Measurements from ENCODE around the gene ADPRHL1. TPM values are rescaled to one million over a fixed set of nuclear protein-coding genes. Genes with fewer than 3 reads are reported as not detected.
A peak's percentile ranks its signal among the peaks of the same experiment; 100 is the strongest.

ADPRHL1 gene
- total RNA-seq (2014; rRNA removed; shearing (Covaris generic)) = 0.76 and 1.4 TPM in 2 replicates

GRCh38 chr13:113452942-113453901 is at the start of gene ADPRHL1:
Gene ADPRHL1, minus strand, starts transcription at chr13:113453488. Its CDS starts 51 bp downstream, at chr13:113453437.
- DNase-seq (ENCODE audit: low read depth) = no peak

- no peak for DNase-seq (ENCODE audit: low read depth)
These were observed 49.4 kb upstream of the ADPRHL1 start for GRCh38 chr13:113502686-113503085.

GRCh38 chr13:113500530-113501265 is 47.4 kb upstream of the ADPRHL1 start:
- no peak for DNase-seq (ENCODE audit: low read depth)

DNA sequence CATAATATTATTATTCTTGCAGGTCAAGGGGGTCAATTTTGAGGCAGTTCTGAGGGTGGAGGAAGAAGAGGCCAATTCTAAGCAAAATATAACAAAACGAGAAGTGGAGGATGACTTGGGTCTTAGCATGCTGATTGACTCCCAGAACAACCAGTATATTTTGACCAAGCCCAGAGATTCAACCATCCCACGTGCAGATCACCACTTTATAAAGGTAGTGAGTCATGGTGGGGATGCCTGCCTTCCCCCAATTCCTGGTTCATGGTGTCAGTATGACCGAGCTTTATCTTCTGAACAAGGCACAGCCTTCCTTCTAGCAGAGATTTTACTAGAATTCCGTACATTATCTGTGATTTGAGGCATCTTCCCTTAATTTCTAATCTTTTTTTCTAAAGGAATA is 46.6 kb upstream of the ADPRHL1 start:
- peak; percentile 10 for DNase-seq (ENCODE audit: low read depth)

- DNase-seq (ENCODE audit: low read depth) = no peak
These were observed 45.6 kb upstream of the ADPRHL1 start for GRCh38 chr13:113498905-113499304.

DNA sequence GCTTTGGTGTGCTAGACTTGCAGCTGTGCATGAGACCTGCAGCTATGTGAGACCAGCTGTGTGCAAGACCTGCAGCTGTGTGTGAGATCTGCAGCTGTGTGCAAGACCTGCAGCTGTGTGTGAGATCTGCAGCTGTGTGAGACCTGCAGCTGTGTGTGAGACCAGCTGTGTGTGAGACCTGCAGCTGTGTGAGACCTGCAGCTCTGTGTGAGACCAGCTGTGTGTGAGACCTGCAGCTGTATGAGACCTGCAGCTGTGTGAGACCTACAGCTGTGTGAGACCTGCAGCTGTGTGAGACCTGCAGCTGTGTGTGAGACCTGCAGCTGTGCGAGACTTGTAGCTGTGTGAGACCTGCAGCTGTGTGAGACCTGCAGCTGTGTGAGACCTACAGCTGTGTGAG is 43.9 kb upstream of the ADPRHL1 start:
- DNase-seq (ENCODE audit: low read depth) = no peak

DNA sequence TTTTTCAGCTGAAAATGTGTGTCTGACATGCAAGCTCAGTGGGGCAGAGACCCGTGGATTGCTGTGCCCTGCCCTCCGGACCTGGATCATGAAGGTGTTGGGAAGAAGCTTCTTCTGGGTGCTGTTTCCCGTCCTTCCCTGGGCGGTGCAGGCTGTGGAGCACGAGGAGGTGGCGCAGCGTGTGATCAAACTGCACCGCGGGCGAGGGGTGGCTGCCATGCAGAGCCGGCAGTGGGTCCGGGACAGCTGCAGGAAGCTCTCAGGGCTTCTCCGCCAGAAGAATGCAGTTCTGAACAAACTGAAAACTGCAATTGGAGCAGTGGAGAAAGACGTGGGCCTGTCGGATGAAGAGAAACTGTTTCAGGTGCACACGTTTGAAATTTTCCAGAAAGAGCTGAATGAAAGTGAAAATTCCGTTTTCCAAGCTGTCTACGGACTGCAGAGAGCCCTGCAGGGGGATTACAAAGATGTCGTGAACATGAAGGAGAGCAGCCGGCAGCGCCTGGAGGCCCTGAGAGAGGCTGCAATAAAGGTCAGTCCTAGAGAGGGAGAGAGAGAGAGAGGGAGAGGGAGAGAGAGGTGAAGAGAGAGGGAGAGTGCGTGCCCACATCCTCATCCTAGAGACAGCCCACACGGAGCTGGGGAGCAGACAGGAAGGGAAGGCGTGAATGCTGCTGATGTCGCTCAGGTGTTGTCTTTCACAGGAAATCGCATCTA is 42.4 kb upstream of the ADPRHL1 start:
- no peak for DNase-seq (ENCODE audit: low read depth)

DNA sequence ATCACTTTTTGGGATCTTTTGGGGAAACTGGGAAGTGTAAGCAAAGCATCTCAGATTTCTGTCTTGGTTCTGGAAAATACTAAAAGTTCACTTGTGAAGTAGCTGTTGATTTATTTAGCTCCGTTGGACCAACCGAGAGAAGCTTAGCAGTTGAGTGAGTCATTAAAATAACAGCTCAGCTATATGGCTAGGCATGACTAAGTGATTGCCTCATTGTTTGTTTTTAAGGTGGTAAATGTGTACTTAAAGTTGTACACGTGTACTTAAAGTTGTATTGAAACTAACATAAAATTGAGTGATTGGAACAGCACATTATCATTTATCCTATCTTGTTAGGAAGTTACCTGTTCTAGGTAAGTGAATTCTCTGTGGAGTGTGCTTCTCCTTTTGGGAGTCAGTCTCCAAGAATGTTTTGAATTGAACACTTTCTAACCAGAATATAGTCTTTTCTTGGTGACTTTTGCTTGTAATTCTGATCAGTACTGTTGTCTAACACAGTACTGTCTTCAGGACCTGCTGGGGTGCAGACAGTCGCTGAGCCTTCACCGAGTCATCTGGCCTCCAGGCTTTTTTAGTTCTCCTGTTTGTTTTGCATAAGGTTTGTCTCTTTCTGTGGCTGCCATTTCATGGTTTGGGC is 40.1 kb upstream of the ADPRHL1 start:
- peak; percentile 92 for DNase-seq (ENCODE audit: low read depth)

DNA sequence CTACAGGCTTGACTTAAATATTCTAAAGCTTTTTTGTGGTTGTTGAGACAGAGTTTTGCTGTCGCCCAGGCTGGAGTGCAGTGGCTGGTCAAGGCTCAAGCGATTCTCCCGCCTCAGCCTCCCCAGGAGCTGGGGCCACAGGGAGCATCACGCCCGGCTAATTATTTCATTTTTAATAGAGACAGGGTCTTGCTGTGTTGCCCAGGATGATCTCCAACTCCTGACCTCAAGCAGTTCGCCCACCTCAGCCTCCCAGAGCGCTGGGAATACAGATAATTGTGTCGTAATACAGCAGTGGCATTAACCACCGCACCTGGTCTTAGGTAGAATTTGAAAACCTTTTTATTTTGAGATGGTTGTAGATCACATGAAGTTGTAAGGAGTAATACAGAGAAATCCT is 38.7 kb upstream of the ADPRHL1 start:
- no peak for DNase-seq (ENCODE audit: low read depth)

GRCh38 chr13:113491418-113491883 is 38.2 kb upstream of the ADPRHL1 start:
- DNase-seq (ENCODE audit: low read depth) = peak; percentile 47

- DNase-seq (ENCODE audit: low read depth) = peak; percentile 92
These were observed 37.5 kb upstream of the ADPRHL1 start, which contains the start of gene DCUN1D2 for GRCh38 chr13:113490496-113491417. Gene DCUN1D2, minus strand, starts transcription at chr13:113490711. Its CDS starts 42 bp downstream, at chr13:113490669.

DNA sequence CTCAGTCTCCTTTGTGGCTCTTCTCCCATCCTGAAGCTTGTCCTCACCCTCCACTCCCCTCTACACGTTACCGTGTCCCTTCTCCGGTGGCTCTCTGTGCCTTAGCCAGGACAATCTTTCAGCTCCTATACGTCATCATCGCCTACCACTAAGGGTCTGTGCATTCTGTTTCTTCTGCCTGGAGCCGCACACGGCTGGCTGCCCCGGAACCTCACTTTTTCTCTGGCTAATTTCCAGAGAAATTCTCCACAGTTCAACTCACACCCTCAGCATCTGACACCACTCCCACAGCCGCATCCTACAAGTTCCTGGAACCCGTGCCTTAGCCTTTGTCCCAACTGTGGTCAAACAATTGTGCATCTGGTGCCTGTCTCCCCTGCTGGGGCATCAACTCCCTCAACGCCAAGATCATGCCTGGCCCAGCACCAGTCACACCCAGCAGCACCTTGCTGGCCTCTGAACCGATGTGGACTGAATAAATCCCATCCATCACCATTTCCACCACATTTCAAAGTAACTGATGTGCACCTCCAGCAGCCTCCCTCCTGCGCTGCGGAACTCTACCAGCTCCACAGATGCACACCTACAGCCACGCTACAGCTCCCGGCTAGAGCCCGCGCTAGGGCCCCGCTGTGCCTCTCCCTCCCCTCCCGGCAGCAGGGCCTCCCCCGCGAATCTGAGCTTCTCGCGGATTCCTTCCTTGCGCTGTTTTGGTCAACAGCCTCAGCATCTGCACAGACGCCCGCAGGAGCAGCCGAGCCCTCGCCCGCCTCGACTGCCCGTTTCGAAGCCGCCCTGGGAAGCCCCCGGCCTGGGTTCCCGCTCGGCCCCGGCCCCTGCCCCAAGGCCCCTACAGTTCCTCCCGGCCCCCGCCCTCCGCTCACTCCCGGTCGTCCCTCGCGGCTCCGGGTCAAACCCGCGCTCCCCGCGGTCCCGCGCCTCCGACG is 36.5 kb upstream of the ADPRHL1 start:
- DNase-seq (ENCODE audit: low read depth) = peak; percentile 43

- DNase-seq (ENCODE audit: low read depth) = no peak
These were observed 35.9 kb upstream of the ADPRHL1 start for GRCh38 chr13:113489171-113489548.

DNA sequence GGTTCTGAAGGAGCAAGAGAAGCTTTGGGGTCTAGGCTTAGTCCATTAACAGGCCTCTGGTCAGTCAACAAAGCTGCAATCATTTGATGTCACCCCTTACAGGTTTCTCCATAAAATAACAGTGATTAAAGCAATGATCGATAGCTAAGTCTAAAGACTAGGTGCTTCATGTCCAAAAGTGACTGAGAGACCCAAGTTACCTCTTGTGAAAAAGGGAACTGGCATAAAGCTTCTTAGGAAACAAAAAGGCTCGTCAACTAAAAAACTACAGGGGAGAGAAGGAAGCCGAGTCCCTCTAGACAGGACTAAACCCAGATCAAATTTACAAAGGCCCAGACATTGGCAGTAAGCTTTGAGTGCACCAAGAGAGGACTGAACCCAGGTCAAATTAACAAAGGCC is 35.0 kb upstream of the ADPRHL1 start:
- DNase-seq (ENCODE audit: low read depth) = no peak

GRCh38 chr13:113486698-113487097 is 33.4 kb upstream of the ADPRHL1 start:
- no peak for DNase-seq (ENCODE audit: low read depth)

GRCh38 chr13:113485545-113485944 is 32.3 kb upstream of the ADPRHL1 start:
- DNase-seq (ENCODE audit: low read depth) = no peak

- no peak for DNase-seq (ENCODE audit: low read depth)
These were observed 30.4 kb upstream of the ADPRHL1 start for GRCh38 chr13:113483504-113484293.

DNA sequence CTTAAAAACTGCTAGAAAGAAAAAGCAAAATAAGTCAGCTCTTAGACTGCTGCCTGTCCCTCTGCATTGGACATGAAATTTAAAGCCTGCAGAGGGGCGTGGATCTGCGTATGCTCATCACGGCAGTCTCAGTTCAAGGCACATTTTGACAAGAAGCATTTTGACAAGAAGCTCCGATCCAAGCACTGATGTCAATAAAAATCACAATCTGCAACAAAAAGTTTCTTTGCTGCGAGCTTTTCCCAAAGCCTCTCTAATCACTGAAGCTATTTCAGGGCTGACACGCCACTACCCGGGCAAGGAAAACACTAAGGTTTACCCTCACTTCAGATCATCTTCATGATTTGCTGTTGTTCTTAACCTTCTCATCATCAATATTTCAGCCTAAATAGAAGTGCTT is 29.8 kb upstream of the ADPRHL1 start:
- no peak for DNase-seq (ENCODE audit: low read depth)
